CD14-positive monocyte (primary cell): ENCODE results near the gene MAP3K20. TPM values are rescaled to one million over a fixed set of nuclear protein-coding genes. Genes with fewer than 3 reads are reported as not detected.
A peak's percentile ranks its signal among the peaks of the same experiment; 100 is the strongest.

ENCODE experiments used
- DNase-seq, 3 donors: peaks; one replicate each; pipeline ENCODE4 v3.0.0-alpha.2; 2011 to 2022
- H2AFZ ChIP-seq: 2 replicates; pipeline ENCODE4 v1.6.0; 2012; ENCODE audit warnings: mild to moderate bottlenecking, low read depth, low read length, inconsistent platforms; ENCODE audit not compliant: insufficient read depth, poor library complexity, severe bottlenecking
- H3K27ac ChIP-seq, 2 donors: 1 replicate in 1 of 2; 2 replicates in 1 of 2; pipeline ENCODE4 v1.5.1; 2012 to 2013; ENCODE audit warnings: low read length in 2 of 2, control low read depth in 1 of 2, inconsistent platforms in 1 of 2, low read depth in 1 of 2, mild to moderate bottlenecking in 1 of 2
- H3K27me3 ChIP-seq, 2 donors: one replicate each; pipeline versions ENCODE4 v1.6.0 to v1.6.1; 2011 to 2013; ENCODE audit warnings: low read length in 2 of 2; ENCODE audit not compliant: control insufficient read depth in 2 of 2, insufficient read depth in 2 of 2
- H3K36me3 ChIP-seq, 2 donors: replicated peaks in 1 of 2; 1 replicate in 1 of 2; 2 replicates in 1 of 2; pipeline versions ENCODE4 v1.5.1 to v1.6.1; 2012 to 2013; ENCODE audit warnings: low read length in 2 of 2, control low read depth in 1 of 2, inconsistent platforms in 1 of 2, mild to moderate bottlenecking in 1 of 2; ENCODE audit not compliant: insufficient read depth in 2 of 2, control insufficient read depth in 1 of 2
- H3K4me1 ChIP-seq, 2 donors: 1 replicate in 1 of 2; 2 replicates in 1 of 2; pipeline versions ENCODE4 v1.5.1 to v1.6.1; 2012 to 2013; ENCODE audit warnings: low read length in 2 of 2, control low read depth in 1 of 2, inconsistent platforms in 1 of 2, mild to moderate bottlenecking in 1 of 2, moderate library complexity in 1 of 2; ENCODE audit not compliant: insufficient read depth in 2 of 2, control insufficient read depth in 1 of 2
- H3K4me2 ChIP-seq: replicated peaks from 2 replicates; pipeline ENCODE3; 2012; ENCODE audit warnings: low read length, moderate library complexity, mild to moderate bottlenecking; ENCODE audit not compliant: poor library complexity, severe bottlenecking; ENCODE audit errors: extremely low read depth
- H3K4me3 ChIP-seq, 3 experiments: fragments of 200-600 bp in 1 of 3; sonication (generic) in 1 of 3; replicated peaks in 1 of 3; 1 replicate in 2 of 3; 2 replicates in 1 of 3; pipeline ENCODE4 v1.5.1; 2011 to 2013; ENCODE audit warnings: low read length in 3 of 3, mild to moderate bottlenecking in 3 of 3, control low read depth in 2 of 3, low read depth in 2 of 3, inconsistent platforms in 1 of 3, moderate library complexity in 1 of 3
- H3K79me2 ChIP-seq: 2 replicates; pipeline ENCODE4 v1.6.0; 2012; ENCODE audit warnings: mild to moderate bottlenecking, control low read depth, inconsistent platforms, low read length, moderate library complexity; ENCODE audit not compliant: insufficient read depth
- H3K9ac ChIP-seq: 2 replicates; pipeline ENCODE4 v1.6.0; 2017; ENCODE audit warnings: low read length, mild to moderate bottlenecking; ENCODE audit not compliant: insufficient read depth, poor library complexity, severe bottlenecking
- H3K9me3 ChIP-seq, 2 donors: replicated peaks in 1 of 2; 1 replicate in 1 of 2; 2 replicates in 1 of 2; pipeline versions ENCODE4 v1.5.1 to v1.6.1; 2012 to 2013; ENCODE audit warnings: low read length in 2 of 2, control low read depth in 1 of 2; ENCODE audit not compliant: control insufficient read depth in 1 of 2, insufficient read depth in 1 of 2
- H4K20me1 ChIP-seq: 2 replicates; pipeline ENCODE4 v1.6.0; 2012; ENCODE audit warnings: mild to moderate bottlenecking, low read length, control low read depth, moderate library complexity; ENCODE audit not compliant: insufficient read depth
- H3K27ac Mint-ChIP-seq, 7 donors: one replicate each; pipeline ENCODE4 v1.8.0; 2020; ENCODE audit warnings: mild to moderate bottlenecking in 7 of 7, mixed read lengths in 7 of 7, moderate library complexity in 6 of 7, inconsistent platforms in 2 of 7
- H3K27me3 Mint-ChIP-seq, 3 donors: one replicate each; pipeline ENCODE4 v1.8.0; 2021 to 2022; ENCODE audit warnings: low read depth in 3 of 3, mild to moderate bottlenecking in 3 of 3, mixed read lengths in 3 of 3, moderate library complexity in 3 of 3, inconsistent platforms in 1 of 3
- H3K36me3 Mint-ChIP-seq, 2 donors: one replicate each; pipeline ENCODE4 v1.8.0; 2020; ENCODE audit warnings: mixed read lengths in 2 of 2, inconsistent platforms in 1 of 2, mild to moderate bottlenecking in 1 of 2
- H3K4me1 Mint-ChIP-seq: one replicate; pipeline ENCODE4 v1.8.0; 2020; ENCODE audit warnings: mild to moderate bottlenecking, mixed read lengths
- H3K4me3 Mint-ChIP-seq, 2 donors: one replicate each; pipeline ENCODE4 v1.8.0; 2020; ENCODE audit warnings: mild to moderate bottlenecking in 2 of 2, mixed read lengths in 2 of 2, moderate library complexity in 1 of 2
- H3K9me3 Mint-ChIP-seq, 7 donors: one replicate each; pipeline ENCODE4 v1.8.0; 2020 to 2022; ENCODE audit warnings: mixed read lengths in 7 of 7, mild to moderate bottlenecking in 6 of 7, moderate library complexity in 6 of 7, inconsistent platforms in 2 of 7
- WGBS: methylation state at CpG from one replicate; pipeline ENCODE4 v1.1.5; 2013; ENCODE audit warnings: missing lambda C conversion rate; ENCODE audit not compliant: insufficient coverage; 5-methylcytosine and 5-hydroxymethylcytosine counted together
- intact Hi-C, 2 donors: fragments of 100-400 bp; cut with micrococcal nuclease; formaldehyde crosslinking; loops; one replicate each; pipeline versions ENCODE4 v1.15.0 to v1.15.1; 2023
- polyA plus RNA-seq, 3 donors: library from polyadenylated mRNA; depleted of rRNA in 1 of 3; unstranded in 2 of 3; stranded (reverse) in 1 of 3; fragments of 300-500 nt in 2 of 3; fragments of >200 nt in 1 of 3; fragmentation: Illumina TruSeq in 2 of 3; gene quantifications; 1 replicate in 2 of 3; 2 replicates in 1 of 3; pipeline ENCODE4 v1.2.3, GENCODE V29; 2012 to 2021
- TF ChIP-seq, protein P1 (sequence below): fragments of 200-600 bp; IDR thresholded peaks from one replicate; pipeline ENCODE4 v1.8.0; 2022; ENCODE audit warnings: antibody characterized with exemption, mild to moderate bottlenecking

MAP3K20 gene
- polyA plus RNA-seq, 3 donors, result 14.3 to 30.7 (median 21.6) TPM

GRCh38 chr2:173214213-173214612 lies 138.6 kb downstream of the MAP3K20 start:
- H3K4me3 Mint-ChIP-seq, result no peak overlapping the region
- intact Hi-C loops, result no loop called here
- TF ChIP-seq, protein P1, sequence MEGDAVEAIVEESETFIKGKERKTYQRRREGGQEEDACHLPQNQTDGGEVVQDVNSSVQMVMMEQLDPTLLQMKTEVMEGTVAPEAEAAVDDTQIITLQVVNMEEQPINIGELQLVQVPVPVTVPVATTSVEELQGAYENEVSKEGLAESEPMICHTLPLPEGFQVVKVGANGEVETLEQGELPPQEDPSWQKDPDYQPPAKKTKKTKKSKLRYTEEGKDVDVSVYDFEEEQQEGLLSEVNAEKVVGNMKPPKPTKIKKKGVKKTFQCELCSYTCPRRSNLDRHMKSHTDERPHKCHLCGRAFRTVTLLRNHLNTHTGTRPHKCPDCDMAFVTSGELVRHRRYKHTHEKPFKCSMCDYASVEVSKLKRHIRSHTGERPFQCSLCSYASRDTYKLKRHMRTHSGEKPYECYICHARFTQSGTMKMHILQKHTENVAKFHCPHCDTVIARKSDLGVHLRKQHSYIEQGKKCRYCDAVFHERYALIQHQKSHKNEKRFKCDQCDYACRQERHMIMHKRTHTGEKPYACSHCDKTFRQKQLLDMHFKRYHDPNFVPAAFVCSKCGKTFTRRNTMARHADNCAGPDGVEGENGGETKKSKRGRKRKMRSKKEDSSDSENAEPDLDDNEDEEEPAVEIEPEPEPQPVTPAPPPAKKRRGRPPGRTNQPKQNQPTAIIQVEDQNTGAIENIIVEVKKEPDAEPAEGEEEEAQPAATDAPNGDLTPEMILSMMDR, result no peak
- no peaks in the 10 kb centered on the region for H3K27me3 ChIP-seq
- no peak overlapping the region for H3K4me2 ChIP-seq
- H3K36me3 ChIP-seq, result peaks cover 9 to 24% of the 10 kb centered on the region in 2 donors
- H3K4me1 Mint-ChIP-seq, result peaks cover 37% of the 10 kb centered on the region
- no peaks in the 10 kb centered on the region for H3K79me2 ChIP-seq
- H2AFZ ChIP-seq, result no peak overlapping the region
- H3K27ac Mint-ChIP-seq, result no peak overlapping the region
- no peak for DNase-seq
- H3K27ac ChIP-seq, result no peak overlapping the region
- no peak overlapping the region for H3K9ac ChIP-seq
- no peaks in the 10 kb centered on the region for H3K9me3 Mint-ChIP-seq
- peaks cover 20 to 26% of the 10 kb centered on the region in 2 donors for H3K4me1 ChIP-seq
- H3K9me3 ChIP-seq, result no peaks in the 10 kb centered on the region
- no peak overlapping the region for H3K4me3 ChIP-seq
- H4K20me1 ChIP-seq, result no peaks in the 10 kb centered on the region
- H3K36me3 Mint-ChIP-seq, result peaks cover 21 to 50% of the 10 kb centered on the region in 2 donors
- H3K27me3 Mint-ChIP-seq, result no peaks in the 10 kb centered on the region
- 100% methylated on average over 2 of the region's 5 CpGs for WGBS

- peaks cover 14 to 39% of the 10 kb centered on the region in 2 donors for H3K36me3 Mint-ChIP-seq
- no peaks in the 10 kb centered on the region for H3K9me3 Mint-ChIP-seq
- no peak for DNase-seq
- no CpG with 5 or more reads among the region's 4 CpGs for WGBS
- Histone ChIP-seq H3K27ac (peak overlapping the region; percentile 28 to 64), H3K4me3 (no peak overlapping the region), H3K9ac (no peak overlapping the region), H3K4me1 (peaks cover 22 to 29% of the 10 kb centered on the region in 2 donors), H3K9me3 (no peaks in the 10 kb centered on the region), H3K79me2 (no peaks in the 10 kb centered on the region), H3K4me2 (no peak overlapping the region), H3K36me3 (peaks cover 6 to 17% of the 10 kb centered on the region in 2 donors), H3K27me3 (no peaks in the 10 kb centered on the region), H4K20me1 (no peaks in the 10 kb centered on the region), H2AFZ (no peak overlapping the region)
- peaks cover 37% of the 10 kb centered on the region for H3K4me1 Mint-ChIP-seq
- peak overlapping the region in 3 of 7 donors; percentile 14 to 85 (median 65) for H3K27ac Mint-ChIP-seq
- H3K27me3 Mint-ChIP-seq, result no peaks in the 10 kb centered on the region
- TF ChIP-seq, protein P1, result no peak
- intact Hi-C loops, result no loop called here
- H3K4me3 Mint-ChIP-seq, result no peak overlapping the region
These were observed 139.7 kb downstream of the MAP3K20 start for GRCh38 chr2:173215316-173215715.
